Measurements from ENCODE around the gene SLC35A5.

SLC35A5 gene

GRCh38 chr3:112568642-112569041 lies 6.8 kb downstream of the SLC35A5 start:
- DNase-seq, result no peak
- intact Hi-C loops (cut with DNase I), result loop anchor here (10.0 kb wide), 1 partner anchor 416 kb away; no protein-coding TSS in a partner anchor

- DNase-seq, result no peak
- intact Hi-C loops (cut with DNase I), result loop anchor here (10.0 kb wide), 1 partner anchor 416 kb away; no protein-coding TSS in a partner anchor
These were observed 7.4 kb downstream of the SLC35A5 start for GRCh38 chr3:112569265-112569664.

GRCh38 chr3:112572701-112573100 lies 10.9 kb downstream of the SLC35A5 start:
- DNase-seq, result no peak
- intact Hi-C loops (cut with DNase I), result no loop called here

GRCh38 chr3:112579232-112579631 lies 17.4 kb downstream of the SLC35A5 start:
- intact Hi-C loops (cut with DNase I), result no loop called here

GRCh38 chr3:112579697-112580096 lies 17.9 kb downstream of the SLC35A5 start:
- no peak for DNase-seq
- intact Hi-C loops (cut with DNase I), result no loop called here

More at GRCh38 chr3:112579232-112579631, 17.4 kb downstream of the SLC35A5 start:
- no peak for DNase-seq

- intact Hi-C loops (cut with DNase I), result no loop called here
- DNase-seq, result peak in 1 of 10 donors; percentile 22
These were observed 20.5 kb downstream of the SLC35A5 start for GRCh38 chr3:112582244-112582874.

- intact Hi-C loops (cut with DNase I), result no loop called here
- no peak for DNase-seq
These were observed 21.3 kb downstream of the SLC35A5 start for GRCh38 chr3:112583105-112583504.

GRCh38 chr3:112585782-112586181 lies 23.9 kb downstream of the SLC35A5 start:
- DNase-seq, result no peak
- intact Hi-C loops (cut with DNase I), result no loop called here

- no peak for DNase-seq
- intact Hi-C loops (cut with DNase I), result no loop called here
These were observed 25.5 kb downstream of the SLC35A5 start for GRCh38 chr3:112587336-112587735.

GRCh38 chr3:112593258-112593657 lies 31.4 kb downstream of the SLC35A5 start:
- intact Hi-C loops (cut with DNase I), result no loop called here
- DNase-seq, result no peak

GRCh38 chr3:112594856-112595255 lies 33.0 kb downstream of the SLC35A5 start:
- no peak for DNase-seq
- intact Hi-C loops (cut with DNase I), result no loop called here

- no peak for DNase-seq
- intact Hi-C loops (cut with DNase I), result no loop called here
These were observed 36.1 kb downstream of the SLC35A5 start for GRCh38 chr3:112597945-112598344.

- no peak for DNase-seq
- intact Hi-C loops (cut with DNase I), result no loop called here
These were observed 36.9 kb downstream of the SLC35A5 start for GRCh38 chr3:112598731-112599130.

GRCh38 chr3:112602217-112602838 lies 40.5 kb downstream of the SLC35A5 start:
- intact Hi-C loops (cut with DNase I), result no loop called here
- no peak for DNase-seq

- no peak for DNase-seq
- intact Hi-C loops (cut with DNase I), result no loop called here
These were observed 42.7 kb downstream of the SLC35A5 start for GRCh38 chr3:112604536-112604935.

GRCh38 chr3:112605285-112605684 lies 43.4 kb downstream of the SLC35A5 start:
- intact Hi-C loops (cut with DNase I), result no loop called here
- DNase-seq, result peak in 5 of 10 donors; percentile 10 to 83 (median 41)

- DNase-seq, result no peak
- intact Hi-C loops (cut with DNase I), result no loop called here
These were observed 44.3 kb downstream of the SLC35A5 start for GRCh38 chr3:112606098-112606497.

GRCh38 chr3:112607863-112608262 lies 46.0 kb downstream of the SLC35A5 start:
- DNase-seq, result no peak
- intact Hi-C loops (cut with DNase I), result no loop called here

- intact Hi-C loops (cut with DNase I), result no loop called here
- no peak for DNase-seq
These were observed 48.3 kb downstream of the SLC35A5 start for GRCh38 chr3:112610121-112610520.

- intact Hi-C loops (cut with DNase I), result no loop called here
These were observed 50.1 kb downstream of the SLC35A5 start for GRCh38 chr3:112611752-112612515.

GRCh38 chr3:112615989-112616731 lies 54.3 kb downstream of the SLC35A5 start:
- no peak for DNase-seq
- intact Hi-C loops (cut with DNase I), result no loop called here

More at GRCh38 chr3:112611752-112612515, 50.1 kb downstream of the SLC35A5 start:
- no peak for DNase-seq

Measured in posterior cingulate gyrus (tissue), 11 donors.